LNCaP clone FGC (cell line): ENCODE results near the gene ST3GAL3.
A peak's percentile ranks its signal among the peaks of the same experiment; 100 is the strongest.

Source experiments
- DNase-seq: peaks from one replicate; pipeline ENCODE4 v3.0.0-alpha.2; 2011; ENCODE audit warnings: low read depth
- H3K4me3 ChIP-seq: 2 replicates; pipeline ENCODE4 v1.5.1; 2011; ENCODE audit warnings: mild to moderate bottlenecking, low read depth, low read length, control low read depth
- TF ChIP-seq, protein P1 (sequence below): IDR thresholded peaks from 2 replicates; pipeline ENCODE4 v1.5.1; 2012; ENCODE audit warnings: mild to moderate bottlenecking; ENCODE audit not compliant: control insufficient read depth, insufficient read depth; ENCODE audit errors: extremely low read depth

The ST3GAL3 gene, protein sequence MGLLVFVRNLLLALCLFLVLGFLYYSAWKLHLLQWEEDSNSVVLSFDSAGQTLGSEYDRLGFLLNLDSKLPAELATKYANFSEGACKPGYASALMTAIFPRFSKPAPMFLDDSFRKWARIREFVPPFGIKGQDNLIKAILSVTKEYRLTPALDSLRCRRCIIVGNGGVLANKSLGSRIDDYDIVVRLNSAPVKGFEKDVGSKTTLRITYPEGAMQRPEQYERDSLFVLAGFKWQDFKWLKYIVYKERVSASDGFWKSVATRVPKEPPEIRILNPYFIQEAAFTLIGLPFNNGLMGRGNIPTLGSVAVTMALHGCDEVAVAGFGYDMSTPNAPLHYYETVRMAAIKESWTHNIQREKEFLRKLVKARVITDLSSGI

DNA sequence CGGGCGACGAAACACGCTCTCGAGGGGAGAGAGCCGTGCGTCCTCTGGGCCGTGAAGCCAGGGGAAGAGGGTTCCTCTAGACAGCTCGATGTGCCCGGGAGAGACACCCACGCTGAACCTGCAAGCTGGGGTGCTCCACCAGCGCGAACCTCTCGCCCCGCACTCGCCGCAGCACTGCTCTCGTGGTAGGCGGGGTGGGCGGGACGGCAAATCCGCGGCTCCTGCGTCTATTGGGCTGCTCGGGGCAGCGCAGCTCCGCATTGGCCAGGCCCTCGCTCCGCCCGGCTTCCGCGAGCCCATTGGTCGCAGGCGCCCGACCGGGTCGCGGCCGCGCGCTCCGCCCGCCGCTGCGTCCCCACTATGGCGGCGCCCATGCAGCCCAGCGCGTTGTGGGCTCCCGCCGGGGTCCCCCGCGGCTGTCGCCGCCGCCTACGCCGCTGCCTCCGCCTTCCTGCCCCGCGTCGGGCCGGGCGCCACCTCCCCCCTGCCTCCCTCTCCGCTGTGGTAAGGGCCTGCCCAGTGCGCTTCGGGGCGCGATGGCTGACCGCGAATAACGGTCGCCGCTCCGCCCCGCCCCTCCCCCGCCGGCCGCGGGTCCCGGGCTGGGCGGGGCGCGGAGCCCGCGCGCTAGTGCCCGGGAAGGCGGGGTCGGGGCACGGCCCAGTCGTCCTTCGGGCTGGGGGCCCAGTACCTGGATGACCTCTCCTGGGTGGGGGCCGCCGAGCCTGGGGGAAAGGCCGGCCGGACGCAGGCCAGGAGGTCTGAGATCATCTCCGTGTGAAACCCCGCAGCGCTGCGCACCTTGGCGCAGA lies at the start of gene ST3GAL3:
ST3GAL3 (plus strand) TSS at position 347 of the 812 bp plus-strand sequence. CDS start 28,727 bp downstream, outside the sequence.
- DNase-seq: peak; percentile 66
- TF ChIP-seq, protein P1, sequence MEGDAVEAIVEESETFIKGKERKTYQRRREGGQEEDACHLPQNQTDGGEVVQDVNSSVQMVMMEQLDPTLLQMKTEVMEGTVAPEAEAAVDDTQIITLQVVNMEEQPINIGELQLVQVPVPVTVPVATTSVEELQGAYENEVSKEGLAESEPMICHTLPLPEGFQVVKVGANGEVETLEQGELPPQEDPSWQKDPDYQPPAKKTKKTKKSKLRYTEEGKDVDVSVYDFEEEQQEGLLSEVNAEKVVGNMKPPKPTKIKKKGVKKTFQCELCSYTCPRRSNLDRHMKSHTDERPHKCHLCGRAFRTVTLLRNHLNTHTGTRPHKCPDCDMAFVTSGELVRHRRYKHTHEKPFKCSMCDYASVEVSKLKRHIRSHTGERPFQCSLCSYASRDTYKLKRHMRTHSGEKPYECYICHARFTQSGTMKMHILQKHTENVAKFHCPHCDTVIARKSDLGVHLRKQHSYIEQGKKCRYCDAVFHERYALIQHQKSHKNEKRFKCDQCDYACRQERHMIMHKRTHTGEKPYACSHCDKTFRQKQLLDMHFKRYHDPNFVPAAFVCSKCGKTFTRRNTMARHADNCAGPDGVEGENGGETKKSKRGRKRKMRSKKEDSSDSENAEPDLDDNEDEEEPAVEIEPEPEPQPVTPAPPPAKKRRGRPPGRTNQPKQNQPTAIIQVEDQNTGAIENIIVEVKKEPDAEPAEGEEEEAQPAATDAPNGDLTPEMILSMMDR: no peak
- H3K4me3 ChIP-seq: peak within 1 kb of the TSS; percentile 73

DNA sequence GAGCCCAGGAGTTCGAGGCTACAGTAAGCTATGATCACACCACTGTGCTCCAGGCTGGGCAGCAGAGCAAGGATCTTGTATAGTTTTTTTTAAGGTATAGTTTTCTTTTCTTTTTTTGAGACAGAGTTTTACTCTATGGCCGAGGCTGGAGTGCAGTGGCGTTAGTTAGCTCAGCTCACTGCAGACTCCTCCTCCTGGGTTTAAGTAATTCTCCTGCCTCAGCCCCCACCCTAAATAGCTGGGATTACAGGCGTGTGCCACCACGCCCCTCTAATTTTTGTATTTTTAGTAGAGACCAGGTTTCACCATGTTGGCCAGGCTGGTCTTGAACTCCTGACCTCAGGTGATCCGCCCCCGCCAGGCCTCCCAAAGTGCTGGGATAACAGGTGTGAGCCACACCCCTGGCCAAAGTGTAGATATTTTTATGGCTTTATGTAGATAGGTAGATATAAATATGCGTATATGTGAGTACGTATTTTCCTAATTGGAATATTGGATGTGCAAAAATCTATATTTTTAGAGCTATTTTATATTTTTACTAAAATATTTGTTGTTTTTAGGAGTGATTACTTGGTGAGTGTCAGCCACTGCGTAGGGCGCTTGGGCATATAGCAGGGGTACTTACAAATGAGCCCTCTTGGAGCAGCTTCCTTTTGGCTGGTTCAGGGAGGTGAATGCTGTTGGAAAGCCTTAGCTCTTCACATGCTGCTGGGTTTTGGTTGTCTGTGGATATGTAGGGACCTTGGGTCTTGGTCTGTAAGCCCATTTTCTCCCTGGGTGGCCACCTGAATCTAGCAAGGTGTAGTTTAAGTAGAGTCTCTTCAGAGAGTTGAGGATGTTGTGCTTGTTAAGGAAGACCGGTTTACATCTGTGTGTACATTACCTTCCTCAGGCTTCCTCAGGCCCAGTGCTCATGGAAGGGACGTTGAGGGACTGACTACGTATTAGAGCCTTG lies 47.8 kb upstream of the ST3GAL3 start:
- TF ChIP-seq, protein P1: no peak
- H3K4me3 ChIP-seq: no peak overlapping the region
- DNase-seq: no peak

DNA sequence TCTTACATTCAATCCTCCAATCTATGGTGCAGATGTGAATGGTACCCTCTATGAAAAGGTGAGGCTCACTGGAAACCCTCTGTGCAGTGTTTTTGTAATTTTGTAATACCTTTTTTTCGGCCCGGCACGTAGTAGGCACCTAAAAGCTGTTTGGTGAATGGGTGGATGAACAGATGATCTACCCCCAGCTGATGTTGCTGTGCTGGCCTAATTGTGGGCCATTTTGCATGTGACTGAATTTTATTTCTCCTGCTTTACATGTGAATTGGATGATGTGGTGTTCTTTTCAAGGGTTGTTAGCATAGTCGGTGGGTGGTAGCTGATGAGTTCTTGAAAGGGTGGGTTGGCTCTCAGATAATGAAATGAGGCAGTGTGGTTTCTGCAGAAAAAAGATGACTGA lies 47.0 kb upstream of the ST3GAL3 start:
- H3K4me3 ChIP-seq: no peak overlapping the region
- TF ChIP-seq, protein P1: no peak
- DNase-seq: no peak

DNA sequence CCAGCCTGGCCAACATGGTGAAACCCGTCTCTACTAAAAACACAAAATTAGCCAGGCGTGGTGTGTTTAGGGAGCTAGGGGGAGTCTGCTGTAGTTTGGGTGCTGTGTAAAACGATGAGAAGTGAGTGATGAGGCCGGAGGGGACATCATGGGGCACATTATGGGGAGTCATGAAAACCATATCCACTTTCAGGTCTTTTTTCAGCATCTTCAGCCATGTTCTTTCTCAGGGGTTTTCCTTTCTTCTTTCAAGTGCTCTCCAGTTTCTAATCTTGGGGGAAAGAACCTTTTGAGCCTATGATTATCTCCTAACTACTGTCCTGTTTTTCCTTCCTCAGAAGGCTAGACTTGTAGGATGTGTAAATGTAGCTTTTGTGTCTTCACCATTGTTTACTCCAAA lies 43.0 kb upstream of the ST3GAL3 start:
- no peak for DNase-seq
- no peak overlapping the region for H3K4me3 ChIP-seq
- TF ChIP-seq, protein P1: no peak

DNA sequence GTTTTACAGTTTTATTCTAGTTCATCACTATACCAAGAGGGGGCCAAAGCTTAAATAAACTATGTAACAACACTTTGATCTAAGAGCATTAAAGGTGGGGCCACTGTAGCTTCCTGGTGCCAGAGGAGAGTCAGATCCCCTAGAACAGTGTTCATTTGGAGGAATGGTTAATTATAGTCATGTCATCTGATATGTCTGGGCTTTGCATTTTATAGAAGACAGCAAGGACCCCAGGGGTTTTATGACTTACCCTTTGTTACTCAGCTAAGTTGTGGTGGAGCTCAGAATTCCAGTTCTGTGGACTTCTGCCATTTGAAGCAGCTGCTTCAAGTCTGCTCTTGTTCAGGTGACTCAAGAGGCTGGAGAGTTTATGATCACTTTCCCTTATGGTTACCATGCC lies 40.7 kb upstream of the ST3GAL3 start:
- TF ChIP-seq, protein P1: no peak
- H3K4me3 ChIP-seq: no peak overlapping the region
- DNase-seq: no peak

DNA sequence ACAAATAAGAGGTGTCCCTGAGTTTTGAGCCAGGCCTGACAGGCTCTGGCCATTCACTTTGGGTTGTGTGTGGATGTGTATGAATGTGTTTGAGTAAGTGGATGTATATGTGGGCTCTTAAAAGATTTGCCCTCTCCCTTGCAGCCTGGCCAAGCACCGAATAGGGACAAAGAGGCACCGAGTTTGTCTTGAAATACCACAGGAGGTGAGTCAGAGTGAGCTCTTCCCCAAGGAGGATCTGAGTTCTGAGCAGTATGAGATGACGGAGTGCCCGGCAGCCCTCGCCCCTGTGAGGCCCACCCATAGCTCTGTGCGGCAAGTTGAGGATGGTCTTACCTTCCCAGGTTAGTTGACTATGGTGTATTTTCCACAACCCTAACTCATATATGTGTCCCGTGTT lies 38.4 kb upstream of the ST3GAL3 start:
- no peak for DNase-seq
- TF ChIP-seq, protein P1: no peak
- no peak overlapping the region for H3K4me3 ChIP-seq
